Lower lobe of right lung (tissue), 2 donors: Measurements from ENCODE around the gene LCTL. TPM values are rescaled to one million over a fixed set of nuclear protein-coding genes. Genes with fewer than 3 reads are reported as not detected.

Source experiments
- ATAC-seq, 2 donors: fragments of 200-7000 bp; cut with Tn5 transposase; one replicate each; pipeline ENCODE4 v1.9.1; 2020 to 2022; ENCODE audit warnings: mild to moderate bottlenecking in 2 of 2, moderate library complexity in 2 of 2
- DNase-seq: peaks from one replicate; pipeline ENCODE4 v3.0.0-alpha.2; 2020
- H3K27ac ChIP-seq: fragments of 200-600 bp; one replicate; pipeline ENCODE4 v1.8.0; 2022
- H3K27me3 ChIP-seq: fragments of 200-600 bp; one replicate; pipeline ENCODE4 v1.8.0; 2022; ENCODE audit warnings: low read depth
- H3K36me3 ChIP-seq: fragments of 200-600 bp; one replicate; pipeline ENCODE4 v1.8.0; 2022; ENCODE audit warnings: mild to moderate bottlenecking
- H3K4me1 ChIP-seq: fragments of 200-600 bp; one replicate; pipeline ENCODE4 v1.8.0; 2022
- H3K4me3 ChIP-seq: fragments of 200-600 bp; one replicate; pipeline ENCODE4 v1.8.0; 2022; ENCODE audit warnings: mild to moderate bottlenecking
- H3K9me3 ChIP-seq: fragments of 200-600 bp; one replicate; pipeline ENCODE4 v1.8.0; 2022
- intact Hi-C: fragments of 100-400 bp; cut with DNase I; formaldehyde crosslinking; loops from one replicate; pipeline ENCODE4 v1.11.0; 2022
- total RNA-seq: library from RNA; stranded (reverse); fragmentation: NEBNext Ultra II Directional; extraction: Animal tissue kit (Norgen Biotek cat#: 25700); gene quantifications from one replicate; pipeline ENCODE4 v1.2.1, GENCODE V29; 2021
- TF ChIP-seq, protein P1 (sequence below): fragments of 200-600 bp; IDR thresholded peaks from one replicate; pipeline ENCODE4 v1.8.0; 2022; ENCODE audit warnings: antibody characterized with exemption, mild to moderate bottlenecking
- donor health status: DM: no; HTN: yes; CAD: no; lungs with severe emphysema.

Gene LCTL
- total RNA-seq, 1 donor from 2014 or later = not detected

DNA sequence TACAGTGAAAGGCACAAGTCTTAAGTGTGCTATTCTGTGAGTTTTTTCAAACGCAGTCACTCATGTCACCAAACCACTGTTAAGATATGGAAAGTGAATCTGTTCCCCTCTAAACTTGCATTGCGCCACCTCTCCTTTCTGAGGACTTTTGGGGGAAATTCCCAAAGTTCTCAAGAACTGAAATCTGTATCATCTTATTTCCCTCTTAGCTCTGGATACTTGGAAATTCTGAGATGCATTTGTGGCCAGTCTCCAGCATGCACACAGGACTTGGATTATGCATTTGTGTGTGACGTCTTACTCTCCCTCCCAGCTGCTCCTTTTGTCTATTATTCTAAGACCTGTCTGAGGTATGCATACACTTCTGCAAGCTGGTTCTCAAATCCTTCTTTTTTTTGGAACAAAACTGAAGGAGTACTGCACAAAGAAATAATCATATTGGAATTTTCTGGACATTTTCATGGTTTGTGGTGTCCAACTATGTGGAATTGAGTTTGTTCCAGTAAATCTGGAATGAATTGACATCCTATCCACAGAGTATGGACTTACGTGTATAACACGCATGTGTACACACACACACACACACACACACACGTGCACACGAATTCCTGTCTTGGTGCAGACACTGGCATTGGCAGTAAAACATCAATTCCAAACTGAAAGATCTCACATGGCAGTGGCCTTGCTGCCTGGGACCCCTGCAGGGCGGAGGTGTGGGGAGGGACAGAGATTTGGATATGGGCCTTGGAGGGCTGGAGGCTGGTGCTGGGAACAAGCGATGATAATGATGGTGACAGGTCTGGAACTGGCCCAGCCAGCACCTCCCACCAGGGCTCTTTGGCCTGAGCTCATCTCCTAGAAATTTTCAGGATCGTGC, 8.2 kb upstream of the LCTL start:
- H3K9me3 ChIP-seq = no peaks in the 10 kb centered on the region
- H3K27ac ChIP-seq = no peak overlapping the region
- intact Hi-C loops = no loop called here
- H3K27me3 ChIP-seq = no peaks in the 10 kb centered on the region
- no peaks in the 10 kb centered on the region for H3K36me3 ChIP-seq
- ATAC-seq (no peak), DNase-seq (no peak)
- no peaks in the 10 kb centered on the region for H3K4me1 ChIP-seq
- TF ChIP-seq, protein P1, sequence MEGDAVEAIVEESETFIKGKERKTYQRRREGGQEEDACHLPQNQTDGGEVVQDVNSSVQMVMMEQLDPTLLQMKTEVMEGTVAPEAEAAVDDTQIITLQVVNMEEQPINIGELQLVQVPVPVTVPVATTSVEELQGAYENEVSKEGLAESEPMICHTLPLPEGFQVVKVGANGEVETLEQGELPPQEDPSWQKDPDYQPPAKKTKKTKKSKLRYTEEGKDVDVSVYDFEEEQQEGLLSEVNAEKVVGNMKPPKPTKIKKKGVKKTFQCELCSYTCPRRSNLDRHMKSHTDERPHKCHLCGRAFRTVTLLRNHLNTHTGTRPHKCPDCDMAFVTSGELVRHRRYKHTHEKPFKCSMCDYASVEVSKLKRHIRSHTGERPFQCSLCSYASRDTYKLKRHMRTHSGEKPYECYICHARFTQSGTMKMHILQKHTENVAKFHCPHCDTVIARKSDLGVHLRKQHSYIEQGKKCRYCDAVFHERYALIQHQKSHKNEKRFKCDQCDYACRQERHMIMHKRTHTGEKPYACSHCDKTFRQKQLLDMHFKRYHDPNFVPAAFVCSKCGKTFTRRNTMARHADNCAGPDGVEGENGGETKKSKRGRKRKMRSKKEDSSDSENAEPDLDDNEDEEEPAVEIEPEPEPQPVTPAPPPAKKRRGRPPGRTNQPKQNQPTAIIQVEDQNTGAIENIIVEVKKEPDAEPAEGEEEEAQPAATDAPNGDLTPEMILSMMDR = no peak
- no peak overlapping the region for H3K4me3 ChIP-seq

DNA sequence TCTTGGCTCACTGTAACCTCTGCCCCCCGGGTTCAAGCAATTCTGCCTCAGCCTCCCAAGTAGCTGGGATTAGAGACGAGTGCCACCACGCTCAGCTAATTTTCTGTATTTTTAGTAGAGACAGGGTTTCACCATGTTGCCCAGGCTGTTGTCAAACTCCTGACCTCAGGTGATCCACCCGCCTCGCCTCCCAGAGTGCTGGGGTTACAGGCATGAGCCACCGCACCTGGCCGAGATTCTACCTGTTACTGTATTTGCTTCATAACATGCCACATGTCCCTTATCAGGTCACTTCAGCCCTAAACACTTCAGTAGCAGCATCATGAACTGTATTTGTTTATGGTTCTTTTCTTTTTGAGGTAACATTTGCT, 7.5 kb upstream of the LCTL start:
- no peaks in the 10 kb centered on the region for H3K4me1 ChIP-seq
- intact Hi-C loops = no loop called here
- no peak overlapping the region for H3K4me3 ChIP-seq
- no peaks in the 10 kb centered on the region for H3K9me3 ChIP-seq
- H3K36me3 ChIP-seq = no peaks in the 10 kb centered on the region
- TF ChIP-seq, protein P1 = no peak
- H3K27ac ChIP-seq = no peak overlapping the region
- H3K27me3 ChIP-seq = no peaks in the 10 kb centered on the region
- ATAC-seq = no peak
- no peak for DNase-seq

DNA sequence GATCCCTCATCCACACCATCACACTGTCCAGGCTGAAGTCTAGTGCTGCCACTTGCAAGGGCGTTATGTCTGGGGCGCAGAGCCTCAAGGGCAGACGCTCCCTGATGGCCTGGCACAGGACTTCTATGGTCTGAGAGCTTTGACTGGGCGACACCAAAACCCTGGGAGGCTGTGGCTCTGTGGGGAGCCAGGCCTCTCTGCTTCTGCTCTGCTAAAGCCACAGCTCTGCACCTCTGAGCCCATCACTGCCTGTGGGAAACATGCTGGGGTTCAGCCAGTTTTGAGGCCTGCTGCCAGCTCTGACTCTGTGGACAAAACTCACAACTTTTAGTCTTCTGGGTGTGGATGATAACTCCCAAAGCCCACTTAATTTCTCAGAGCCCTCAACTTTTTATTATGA, 6.3 kb upstream of the LCTL start:
- TF ChIP-seq, protein P1 = no peak
- no peak for ATAC-seq
- Histone ChIP-seq H3K27ac (no peak overlapping the region), H3K36me3 (no peaks in the 10 kb centered on the region), H3K4me1 (no peaks in the 10 kb centered on the region), H3K9me3 (no peaks in the 10 kb centered on the region), H3K4me3 (no peak overlapping the region), H3K27me3 (no peaks in the 10 kb centered on the region)
- intact Hi-C loops = no loop called here
- no peak for DNase-seq

DNA sequence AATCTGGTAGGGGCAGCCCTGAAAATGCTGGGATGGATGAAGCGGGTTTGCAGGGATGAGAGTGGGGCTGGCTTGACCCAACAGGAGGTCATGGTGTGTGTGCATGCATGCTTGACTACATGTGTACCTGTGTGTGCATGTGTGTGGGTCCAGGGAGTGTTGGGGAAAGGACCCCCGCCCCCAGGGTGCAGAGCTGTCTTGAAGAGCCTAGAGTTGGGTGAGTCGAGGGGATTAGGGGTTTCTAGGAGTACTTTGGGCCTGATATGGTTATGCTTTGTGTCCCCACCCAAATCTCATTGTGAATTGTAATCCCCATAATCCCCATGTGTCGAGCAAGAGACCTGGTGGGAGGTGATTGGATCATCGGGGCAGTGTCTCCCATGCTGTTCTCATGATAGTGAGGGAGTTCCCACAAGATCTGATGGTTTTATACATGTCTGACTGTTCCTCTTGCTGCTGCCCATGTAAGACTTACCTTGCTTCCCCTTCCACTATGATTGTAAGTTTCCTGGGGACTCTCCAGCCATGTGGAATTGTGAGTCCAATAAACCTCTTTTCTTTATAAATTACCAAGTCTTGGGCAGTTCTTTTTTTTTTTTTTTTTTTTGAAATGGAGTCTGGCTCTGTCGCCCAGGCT, 5.2 kb upstream of the LCTL start:
- Histone ChIP-seq H3K9me3 (no peaks in the 10 kb centered on the region), H3K36me3 (no peaks in the 10 kb centered on the region), H3K4me1 (no peaks in the 10 kb centered on the region), H3K27ac (no peak overlapping the region), H3K27me3 (no peaks in the 10 kb centered on the region), H3K4me3 (no peak overlapping the region)
- intact Hi-C loops = no loop called here
- no peak for ATAC-seq
- no peak for DNase-seq
- TF ChIP-seq, protein P1 = no peak

DNA sequence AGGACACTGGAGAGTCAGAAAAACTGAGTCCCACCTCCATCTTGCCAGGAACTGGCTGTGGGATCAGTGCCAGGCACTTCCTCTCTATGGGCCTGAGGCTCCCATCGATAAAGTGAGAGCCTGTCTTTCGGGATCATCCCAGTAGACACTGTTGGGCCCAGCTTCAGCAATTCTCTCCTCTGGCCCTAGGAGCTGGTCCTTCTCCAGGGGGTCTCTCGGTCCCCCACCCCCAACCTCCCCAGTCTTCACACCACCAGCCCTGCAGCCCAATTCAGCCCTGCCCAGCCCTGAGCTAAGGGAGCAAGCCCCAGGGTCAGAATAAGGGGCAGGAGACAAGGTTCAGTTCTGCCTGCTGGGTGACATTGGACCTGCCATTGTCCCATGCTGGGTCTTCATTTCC, 4.5 kb upstream of the LCTL start:
- H3K27ac ChIP-seq = no peak overlapping the region
- no peak for DNase-seq
- ATAC-seq = no peak
- H3K9me3 ChIP-seq = no peaks in the 10 kb centered on the region
- no peaks in the 10 kb centered on the region for H3K4me1 ChIP-seq
- H3K27me3 ChIP-seq = no peaks in the 10 kb centered on the region
- intact Hi-C loops = no loop called here
- no peaks in the 10 kb centered on the region for H3K36me3 ChIP-seq
- TF ChIP-seq, protein P1 = no peak
- no peak overlapping the region for H3K4me3 ChIP-seq
